Gastroesophageal sphincter (tissue), 4 donors: Measurements from ENCODE around the gene TELO2. TPM values are rescaled to one million over a fixed set of nuclear protein-coding genes. Genes with fewer than 3 reads are reported as not detected.

ENCODE experiments used
- ATAC-seq: fragments of 150-250 bp; one replicate; pipeline ENCODE4 v1.9.1; 2016; ENCODE audit warnings: mild to moderate bottlenecking, moderate library complexity
- H3K27ac ChIP-seq, 4 donors: fragments of 200-600 bp; sonication (generic) in 3 of 4; 1 replicate in 3 of 4; 2 replicates in 1 of 4; pipeline ENCODE4 v1.5.1; 2016 to 2019
- H3K27me3 ChIP-seq: fragments of 200-600 bp; sonication (generic); one replicate; pipeline ENCODE4 v1.5.1; 2019
- H3K36me3 ChIP-seq, 2 donors: fragments of 200-600 bp; sonication (generic); one replicate each; pipeline ENCODE4 v1.5.1; 2019; ENCODE audit warnings: control low read depth in 1 of 2
- H3K4me1 ChIP-seq, 3 donors: fragments of 200-600 bp; sonication (generic); 1 replicate in 2 of 3; 2 replicates in 1 of 3; pipeline ENCODE4 v1.5.1; 2016 to 2019; ENCODE audit warnings: control low read depth in 2 of 3
- H3K4me3 ChIP-seq, 2 donors: fragments of 200-600 bp; sonication (generic); one replicate each; pipeline ENCODE4 v1.5.1; 2019; ENCODE audit warnings: mild to moderate bottlenecking in 1 of 2, moderate library complexity in 1 of 2
- H3K9me3 ChIP-seq, 3 donors: fragments of 200-600 bp; sonication (generic); one replicate each; pipeline ENCODE4 v1.5.1; 2017 to 2019; ENCODE audit warnings: control low read depth in 2 of 3
- CTCF ChIP-seq, 4 experiments: fragments of 200-600 bp in 2 of 4; fragments of 450-650 bp in 2 of 4; sonication (generic) in 1 of 4; IDR thresholded peaks; one replicate each; pipeline ENCODE4 v1.5.1; 2017 to 2019; ENCODE audit warnings: antibody characterized with exemption in 4 of 4, mild to moderate bottlenecking in 2 of 4, moderate library complexity in 2 of 4
- EP300 ChIP-seq: sonication (generic); formaldehyde crosslinking; IDR thresholded peaks from one replicate; pipeline ENCODE4 v1.6.1; 2017; ENCODE audit warnings: antibody characterized with exemption, mild to moderate bottlenecking
- POLR2A ChIP-seq, 2 donors: fragments of 450-650 bp; IDR thresholded peaks; one replicate each; pipeline ENCODE4 v1.6.1; 2017; ENCODE audit warnings: antibody characterized with exemption in 2 of 2, mild to moderate bottlenecking in 2 of 2, moderate library complexity in 1 of 2
- POLR2AphosphoS5 ChIP-seq: sonication (generic); formaldehyde crosslinking; IDR thresholded peaks from one replicate; pipeline ENCODE4 v1.6.1; 2017; ENCODE audit warnings: antibody characterized with exemption
- WGBS, 2 donors: methylation state at CpG; one replicate each; pipeline ENCODE4 v1.1.5; 2018; ENCODE audit warnings: low coverage in 1 of 2; 5-methylcytosine and 5-hydroxymethylcytosine counted together
- total RNA-seq, 4 donors: library from RNA; depleted of rRNA; stranded (reverse); fragments of >200 nt; gene quantifications; one replicate each; pipeline ENCODE4 v1.1.0, GENCODE V29; 2016

TELO2 gene
- total RNA-seq, 4 donors from 2014 or later: 10.9 to 33.9 (median 20.8) TPM

- H3K4me1 ChIP-seq: peaks cover 0 to 18% (median 8%) of the 10 kb centered on the region in 3 donors
- H3K36me3 ChIP-seq: peaks cover 0 to 96% of the 10 kb centered on the region in 2 donors
- H3K27ac ChIP-seq: no peak overlapping the region
- 87% methylated on average over 6 of the region's 35 CpGs; no CpG with 5 or more reads in 1 of the 2 donors for WGBS, 2 donors
- ATAC-seq: no peak
- no peak overlapping the region for H3K4me3 ChIP-seq
- H3K9me3 ChIP-seq: no peaks in the 10 kb centered on the region
- TF ChIP-seq POLR2A (IDR thresholded peaks at IDR 0.05): no peak
- TF ChIP-seq CTCF (IDR thresholded peaks at IDR 0.05): no peak
- no peak for TF ChIP-seq POLR2AphosphoS5
- TF ChIP-seq EP300: no peak
- H3K27me3 ChIP-seq: no peaks in the 10 kb centered on the region
Observed at GRCh38 chr16:1498899-1499676, 5.9 kb downstream of the TELO2 start.

- Histone ChIP-seq H3K36me3 (peaks cover 0 to 94% of the 10 kb centered on the region in 2 donors), H3K27me3 (no peaks in the 10 kb centered on the region), H3K27ac (no peak overlapping the region), H3K9me3 (no peaks in the 10 kb centered on the region), H3K4me3 (no peak overlapping the region), H3K4me1 (peaks cover 0 to 10% (median under 1%) of the 10 kb centered on the region in 3 donors)
- 60 to 100% methylated on average over 1 of the region's 36 CpGs for WGBS, 2 donors
- TF ChIP-seq CTCF (IDR thresholded peaks at IDR 0.05): no peak
- TF ChIP-seq POLR2AphosphoS5: no peak
- TF ChIP-seq POLR2A (IDR thresholded peaks at IDR 0.05): no peak
- TF ChIP-seq EP300: no peak
- no peak for ATAC-seq
Observed at GRCh38 chr16:1499756-1500464, 6.8 kb downstream of the TELO2 start.

GRCh38 chr16:1500465-1501150, 7.4 kb downstream of the TELO2 start:
- no peaks in the 10 kb centered on the region for H3K9me3 ChIP-seq
- 87% methylated on average over 3 of the region's 44 CpGs; no CpG with 5 or more reads in 1 of the 2 donors for WGBS, 2 donors
- H3K27me3 ChIP-seq: no peaks in the 10 kb centered on the region
- H3K27ac ChIP-seq: no peak overlapping the region
- peaks cover 0 to 94% of the 10 kb centered on the region in 2 donors for H3K36me3 ChIP-seq
- ATAC-seq: no peak
- no peak for TF ChIP-seq EP300
- peaks cover 0 to 3% (median 0%) of the 10 kb centered on the region in 3 donors for H3K4me1 ChIP-seq
- H3K4me3 ChIP-seq: no peak overlapping the region

GRCh38 chr16:1501630-1502029, 8.5 kb downstream of the TELO2 start:
- Histone ChIP-seq H3K4me3 (no peak overlapping the region), H3K36me3 (peaks cover 0 to 94% of the 10 kb centered on the region in 2 donors), H3K27ac (no peak overlapping the region), H3K9me3 (no peaks in the 10 kb centered on the region), H3K27me3 (no peaks in the 10 kb centered on the region), H3K4me1 (no peaks in the 10 kb centered on the region)
- TF ChIP-seq EP300 (no peak), CTCF (IDR thresholded peaks at IDR 0.05) (no peak), POLR2AphosphoS5 (no peak), POLR2A (IDR thresholded peaks at IDR 0.05) (no peak)
- ATAC-seq: no peak
- WGBS, 2 donors: 100% methylated on average over 1 of the region's 23 CpGs; no CpG with 5 or more reads in 1 of the 2 donors
